Spleen (tissue), 11 donors: ENCODE data around the gene LPGAT1. TPM values are rescaled to one million over a fixed set of nuclear protein-coding genes. Genes with fewer than 3 reads are reported as not detected.

Source experiments
- DNase-seq: peaks from one replicate; pipeline ENCODE4 v3.0.0-alpha.2; 2020
- H3K27ac ChIP-seq, 8 donors: fragments of 200-600 bp; sonication (generic) in 7 of 8; 1 replicate in 4 of 8; 2 replicates in 4 of 8; pipeline versions ENCODE4 v1.5.0 to v1.8.0; 2016 to 2021; ENCODE audit warnings: inconsistent platforms in 4 of 8, mild to moderate bottlenecking in 4 of 8, moderate library complexity in 1 of 8
- H3K27me3 ChIP-seq, 7 donors: fragments of 200-600 bp; sonication (generic) in 6 of 7; replicated peaks in 1 of 7; 1 replicate in 4 of 7; 2 replicates in 3 of 7; pipeline versions ENCODE4 v1.5.0 to v1.8.0; 2016 to 2021; ENCODE audit warnings: inconsistent platforms in 3 of 7, mild to moderate bottlenecking in 1 of 7
- H3K36me3 ChIP-seq, 6 donors: fragments of 200-600 bp; sonication (generic) in 5 of 6; 1 replicate in 4 of 6; 2 replicates in 2 of 6; pipeline versions ENCODE4 v1.5.0 to v1.8.0; 2016 to 2021; ENCODE audit warnings: inconsistent platforms in 2 of 6
- H3K4me1 ChIP-seq, 6 donors: fragments of 200-600 bp; sonication (generic) in 5 of 6; 1 replicate in 3 of 6; 2 replicates in 3 of 6; pipeline versions ENCODE4 v1.5.0 to v1.8.0; 2016 to 2021; ENCODE audit warnings: inconsistent platforms in 3 of 6
- H3K4me3 ChIP-seq, 8 donors: fragments of 200-600 bp; sonication (generic) in 7 of 8; 1 replicate in 4 of 8; 2 replicates in 4 of 8; pipeline versions ENCODE4 v1.5.0 to v1.8.0; 2016 to 2021; ENCODE audit warnings: inconsistent platforms in 4 of 8, mild to moderate bottlenecking in 4 of 8, moderate library complexity in 2 of 8
- H3K9me3 ChIP-seq, 8 donors: fragments of 200-600 bp; sonication (generic) in 7 of 8; 1 replicate in 4 of 8; 2 replicates in 4 of 8; pipeline versions ENCODE4 v1.5.0 to v1.8.0; 2016 to 2021; ENCODE audit warnings: inconsistent platforms in 4 of 8
- POLR2A ChIP-seq, 3 donors: fragments of 450-650 bp; IDR thresholded peaks; one replicate each; pipeline ENCODE4 v1.5.1; 2017; ENCODE audit warnings: antibody characterized with exemption in 3 of 3, mild to moderate bottlenecking in 1 of 3
- POLR2AphosphoS5 ChIP-seq, 3 donors: sonication (generic); formaldehyde crosslinking; IDR thresholded peaks; one replicate each; pipeline ENCODE4 v1.5.1; 2017; ENCODE audit warnings: antibody characterized with exemption in 3 of 3
- WGBS, 5 donors: extraction: QIAGEN DNeasy Blood & Tissue Kit in 3 of 5; methylation state at CpG; one replicate each; pipeline versions ENCODE4 v1.1.5 to v1.1.7; 2013 to 2018; 5-methylcytosine and 5-hydroxymethylcytosine counted together
- intact Hi-C: fragments of 100-400 bp; cut with DNase I; formaldehyde crosslinking; loops from one replicate; pipeline ENCODE4 v1.15.0; 2023; ENCODE audit warnings: low total_unique reads
- polyA plus RNA-seq, 3 donors: library from polyadenylated mRNA; stranded (reverse); fragments of 200-250 nt; gene quantifications; one replicate each; pipeline ENCODE4 v1.2.1, GENCODE V29; 2013
- total RNA-seq, 7 donors: library from RNA; depleted of rRNA in 3 of 7; stranded (reverse); fragments of >200 nt in 3 of 7; fragmentation: NEBNext Ultra II Directional in 4 of 7; extraction: Animal tissue kit (Norgen Biotek cat#: 25700) in 4 of 7; gene quantifications; one replicate each; pipeline versions ENCODE4 v1.1.0 to v1.2.1, GENCODE V29; 2016 to 2021
- TF ChIP-seq, protein P1 (sequence below), 11 experiments: fragments of 200-600 bp in 7 of 11; fragments of 450-650 bp in 4 of 11; sonication (generic) in 4 of 11; IDR thresholded peaks in 8 of 11; conservative IDR thresholded peaks in 3 of 11; 1 replicate in 7 of 11; 2 replicates in 4 of 11; pipeline versions ENCODE4 v1.4.0 to v1.8.0; 2016 to 2021; ENCODE audit warnings: antibody characterized with exemption in 11 of 11, inconsistent platforms in 4 of 11, mild to moderate bottlenecking in 1 of 11
- donor health status: healthy with polysubstance abuse.
- donor health status: DM: no; HTN: no; CAD: no; lungs with moderate emphysema.
- donor health status: DM: no; HTN: no; CAD: no.
- donor health status: Bipolar disorder and iron deficiency.
- donor health status: healthy.
- donor health status: DM: no; HTN: no; CAD: no.
- donor health status: DM: yes; HTN: yes; CAD: no.

The LPGAT1 gene
- total and polyA plus RNA-seq, 10 donors = 8.8 to 80.6 (median 60.7) TPM

DNA sequence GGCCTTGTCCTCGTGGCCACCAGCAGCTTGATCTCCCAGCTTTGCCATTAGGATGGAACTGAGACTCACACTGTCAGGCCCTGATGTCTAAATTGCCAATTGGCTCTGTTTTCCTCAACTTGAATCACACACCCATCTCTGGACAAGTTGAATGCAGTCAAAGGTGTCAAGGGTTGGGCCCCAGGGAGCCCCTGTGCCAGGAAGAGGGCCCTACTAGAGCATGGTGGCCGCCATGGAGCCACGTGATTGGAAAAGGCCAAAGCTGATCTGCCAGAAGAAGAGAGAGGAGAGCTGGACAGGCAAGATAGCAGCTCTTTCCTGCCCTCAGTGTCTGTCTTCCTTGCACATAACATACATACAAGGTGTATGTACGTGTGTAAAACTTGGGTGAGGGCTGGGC lies 100.2 kb downstream of the LPGAT1 start:
- intact Hi-C loops = no loop called here
- Histone ChIP-seq H3K9me3 (no peaks in the 10 kb centered on the region), H3K36me3 (no peaks in the 10 kb centered on the region), H3K27ac (no peak overlapping the region), H3K27me3 (no peaks in the 10 kb centered on the region), H3K4me3 (no peak overlapping the region), H3K4me1 (peaks cover 0 to 4% (median 0%) of the 10 kb centered on the region in 6 donors)
- no peak for DNase-seq
- 76 to 90% (median 84%) methylated on average over 4 of the region's 4 CpGs for WGBS, 5 donors
- no peak for TF ChIP-seq POLR2A (IDR thresholded peaks at IDR 0.05)
- TF ChIP-seq POLR2AphosphoS5 (IDR thresholded peaks at IDR 0.05) = no peak
- TF ChIP-seq, protein P1, sequence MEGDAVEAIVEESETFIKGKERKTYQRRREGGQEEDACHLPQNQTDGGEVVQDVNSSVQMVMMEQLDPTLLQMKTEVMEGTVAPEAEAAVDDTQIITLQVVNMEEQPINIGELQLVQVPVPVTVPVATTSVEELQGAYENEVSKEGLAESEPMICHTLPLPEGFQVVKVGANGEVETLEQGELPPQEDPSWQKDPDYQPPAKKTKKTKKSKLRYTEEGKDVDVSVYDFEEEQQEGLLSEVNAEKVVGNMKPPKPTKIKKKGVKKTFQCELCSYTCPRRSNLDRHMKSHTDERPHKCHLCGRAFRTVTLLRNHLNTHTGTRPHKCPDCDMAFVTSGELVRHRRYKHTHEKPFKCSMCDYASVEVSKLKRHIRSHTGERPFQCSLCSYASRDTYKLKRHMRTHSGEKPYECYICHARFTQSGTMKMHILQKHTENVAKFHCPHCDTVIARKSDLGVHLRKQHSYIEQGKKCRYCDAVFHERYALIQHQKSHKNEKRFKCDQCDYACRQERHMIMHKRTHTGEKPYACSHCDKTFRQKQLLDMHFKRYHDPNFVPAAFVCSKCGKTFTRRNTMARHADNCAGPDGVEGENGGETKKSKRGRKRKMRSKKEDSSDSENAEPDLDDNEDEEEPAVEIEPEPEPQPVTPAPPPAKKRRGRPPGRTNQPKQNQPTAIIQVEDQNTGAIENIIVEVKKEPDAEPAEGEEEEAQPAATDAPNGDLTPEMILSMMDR (IDR thresholded peaks at IDR 0.05 in 8 of 11, conservative IDR thresholded peaks at IDR 0.05 in 3 of 11) = no peak

DNA sequence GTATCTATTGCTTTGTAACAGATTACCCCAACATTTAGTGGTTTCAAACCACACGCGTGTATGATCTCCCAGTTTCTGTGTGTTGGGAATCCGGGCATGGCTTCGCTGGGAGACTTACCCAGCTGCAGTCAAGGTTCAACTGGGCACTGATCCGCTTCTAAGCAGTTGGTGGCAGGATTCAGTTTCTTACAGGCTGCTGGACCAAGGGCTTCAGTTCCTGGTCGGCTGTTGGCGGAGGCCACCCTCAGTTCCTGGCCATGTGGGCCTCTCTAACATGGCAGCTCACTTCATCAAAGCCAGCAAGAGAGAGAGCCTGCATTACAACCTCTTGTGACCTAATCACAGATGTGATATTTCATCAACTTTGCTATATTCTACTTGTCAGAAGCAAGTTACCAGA lies 101.3 kb downstream of the LPGAT1 start:
- Histone ChIP-seq H3K27ac (no peak overlapping the region), H3K4me3 (no peak overlapping the region), H3K27me3 (no peaks in the 10 kb centered on the region), H3K4me1 (peaks cover 0 to 8% (median 1%) of the 10 kb centered on the region in 6 donors), H3K36me3 (no peaks in the 10 kb centered on the region), H3K9me3 (no peaks in the 10 kb centered on the region)
- 92 to 96% (median 95%) methylated on average over 7 of the region's 7 CpGs for WGBS, 5 donors
- DNase-seq = no peak
- TF ChIP-seq POLR2AphosphoS5 (IDR thresholded peaks at IDR 0.05) (no peak), POLR2A (IDR thresholded peaks at IDR 0.05) (no peak)
- TF ChIP-seq, protein P1 (IDR thresholded peaks at IDR 0.05 in 8 of 11, conservative IDR thresholded peaks at IDR 0.05 in 3 of 11) = no peak
- intact Hi-C loops = no loop called here

DNA sequence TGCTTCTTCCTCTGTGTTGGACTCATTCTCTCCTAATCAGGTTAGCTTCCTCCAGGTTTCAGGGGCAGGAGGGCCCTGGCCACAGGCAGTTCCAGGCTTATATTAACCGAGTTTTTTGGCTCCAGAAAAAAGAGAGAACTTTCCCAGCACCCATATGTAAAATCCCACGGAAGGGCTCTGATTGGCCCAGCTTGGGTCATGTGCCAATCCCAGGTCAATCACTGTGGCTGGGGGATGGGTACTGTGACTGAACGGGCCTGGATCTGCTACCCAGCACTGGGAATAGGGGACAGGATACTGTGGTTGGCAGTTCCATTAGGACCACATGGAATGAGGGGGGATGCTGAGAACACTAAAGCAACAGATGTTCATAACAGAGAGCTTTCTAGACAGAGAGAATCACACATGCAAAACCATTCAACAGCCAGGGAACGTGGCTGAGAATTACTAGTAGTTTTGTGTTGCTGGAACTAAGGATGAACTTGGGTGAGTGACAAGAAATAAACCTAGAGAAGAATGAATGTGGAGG lies 104.0 kb downstream of the LPGAT1 start:
- 78 to 85% (median 82%) methylated on average over 4 of the region's 4 CpGs for WGBS, 5 donors
- no peak for DNase-seq
- no peaks in the 10 kb centered on the region for H3K9me3 ChIP-seq
- intact Hi-C loops = no loop called here
- no peak overlapping the region for H3K27ac ChIP-seq
- H3K27me3 ChIP-seq = no peaks in the 10 kb centered on the region
- TF ChIP-seq POLR2AphosphoS5 (IDR thresholded peaks at IDR 0.05) = no peak
- TF ChIP-seq, protein P1 (IDR thresholded peaks at IDR 0.05 in 8 of 11, conservative IDR thresholded peaks at IDR 0.05 in 3 of 11) = no peak
- no peak for TF ChIP-seq POLR2A (IDR thresholded peaks at IDR 0.05)
- H3K4me3 ChIP-seq = no peak overlapping the region
- H3K36me3 ChIP-seq = no peaks in the 10 kb centered on the region
- peaks cover 0 to 8% (median 1%) of the 10 kb centered on the region in 6 donors for H3K4me1 ChIP-seq

DNA sequence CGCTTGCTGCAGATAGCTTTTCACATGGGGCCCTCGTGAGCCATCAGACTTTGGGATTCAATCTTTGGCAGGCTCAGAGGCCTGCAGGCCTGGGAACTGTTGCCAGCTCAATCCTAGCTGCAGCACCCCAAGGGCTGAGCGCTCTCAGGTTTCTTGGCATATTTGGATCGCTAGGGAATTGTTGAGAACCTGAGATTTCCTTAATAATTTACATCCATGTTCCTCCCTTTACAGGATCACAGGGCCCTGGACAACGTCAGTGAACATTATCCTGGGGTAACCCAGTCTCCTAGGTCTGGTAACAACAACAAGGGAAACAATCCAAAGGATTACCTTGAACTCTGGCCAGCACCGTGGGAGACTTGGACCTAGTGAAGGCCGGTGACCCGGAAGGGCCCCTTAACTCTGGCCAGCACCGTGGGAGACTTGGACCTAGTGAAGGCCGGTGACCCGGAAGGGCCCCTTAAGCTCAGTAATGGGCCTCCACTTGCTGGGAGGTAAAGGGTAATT lies 105.8 kb downstream of the LPGAT1 start:
- Histone ChIP-seq H3K36me3 (no peaks in the 10 kb centered on the region), H3K9me3 (no peaks in the 10 kb centered on the region), H3K27ac (no peak overlapping the region), H3K4me1 (peaks cover 0 to 8% (median 1%) of the 10 kb centered on the region in 6 donors), H3K27me3 (no peaks in the 10 kb centered on the region), H3K4me3 (no peak overlapping the region)
- 56 to 73% (median 67%) methylated on average over 11 of the region's 11 CpGs for WGBS, 5 donors
- no peak for DNase-seq
- intact Hi-C loops = no loop called here
- TF ChIP-seq POLR2A (IDR thresholded peaks at IDR 0.05) (no peak), POLR2AphosphoS5 (IDR thresholded peaks at IDR 0.05) (peak in 2 of 3 donors; percentile 40 to 57)
